Posterior cingulate gyrus (tissue), 11 donors: Measurements from ENCODE around the gene TSHZ2.
A peak's percentile ranks its signal among the peaks of the same experiment; 100 is the strongest.

Experiments used
- DNase-seq, 10 donors: peaks; one replicate each; pipeline versions ENCODE4 v3.0.0 to v3.0.0-alpha.2; 2020 to 2021; ENCODE audit warnings: mixed read lengths in 3 of 10
- intact Hi-C: fragments of 100-400 bp; cut with DNase I; formaldehyde crosslinking; loops from one replicate; pipeline ENCODE4 v1.15.1; 2023

TSHZ2 gene

DNA sequence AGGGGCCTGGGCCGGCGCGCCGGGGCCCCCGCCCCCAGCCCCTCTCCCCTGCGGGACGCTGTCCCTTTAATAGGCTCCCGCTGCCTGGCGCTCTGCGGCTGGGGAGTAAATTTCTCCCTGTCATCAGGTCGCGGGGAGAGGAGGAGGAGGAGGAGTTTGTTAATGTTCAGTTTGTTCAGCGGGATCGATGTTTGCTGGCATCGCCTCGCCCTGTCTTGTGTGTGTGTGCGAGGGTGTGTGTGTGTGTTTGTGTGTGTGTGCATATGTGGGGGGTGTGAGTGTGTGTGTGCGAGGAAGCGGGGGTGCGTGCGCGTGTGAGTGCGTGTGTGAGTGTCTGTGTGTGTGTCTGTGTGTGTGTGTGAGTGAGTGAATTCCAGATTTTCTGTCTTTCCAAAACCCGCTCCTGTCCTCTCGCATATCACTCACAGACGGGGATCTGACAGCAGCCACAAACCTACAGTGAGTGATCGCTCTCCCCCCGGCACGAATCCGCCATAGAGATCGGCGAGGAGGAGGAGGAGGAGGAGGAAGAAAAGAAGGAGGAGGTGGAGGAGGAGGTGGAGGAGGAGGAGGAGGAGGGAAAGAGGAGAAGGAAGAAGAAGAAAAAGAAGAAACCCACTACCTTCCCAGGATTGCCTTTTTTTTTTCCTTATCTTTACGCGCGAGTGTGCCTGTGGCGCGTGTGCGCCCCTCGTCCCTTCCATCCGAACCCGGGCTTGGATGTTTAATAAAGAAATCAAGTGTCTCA lies at the start of gene TSHZ2:
Gene TSHZ2, plus strand, starts transcription at position 169 of the 748 bp plus-strand sequence. CDS start 936 bp downstream, outside the sequence.
- intact Hi-C loops = no loop called here
- peak in 4 of 10 donors; percentile 10 to 78 (median 70) for DNase-seq

- no peak for DNase-seq
- intact Hi-C loops = no loop called here
Observed at GRCh38 chr20:52922436-52922835, 49.7 kb upstream of the TSHZ2 start.

DNA sequence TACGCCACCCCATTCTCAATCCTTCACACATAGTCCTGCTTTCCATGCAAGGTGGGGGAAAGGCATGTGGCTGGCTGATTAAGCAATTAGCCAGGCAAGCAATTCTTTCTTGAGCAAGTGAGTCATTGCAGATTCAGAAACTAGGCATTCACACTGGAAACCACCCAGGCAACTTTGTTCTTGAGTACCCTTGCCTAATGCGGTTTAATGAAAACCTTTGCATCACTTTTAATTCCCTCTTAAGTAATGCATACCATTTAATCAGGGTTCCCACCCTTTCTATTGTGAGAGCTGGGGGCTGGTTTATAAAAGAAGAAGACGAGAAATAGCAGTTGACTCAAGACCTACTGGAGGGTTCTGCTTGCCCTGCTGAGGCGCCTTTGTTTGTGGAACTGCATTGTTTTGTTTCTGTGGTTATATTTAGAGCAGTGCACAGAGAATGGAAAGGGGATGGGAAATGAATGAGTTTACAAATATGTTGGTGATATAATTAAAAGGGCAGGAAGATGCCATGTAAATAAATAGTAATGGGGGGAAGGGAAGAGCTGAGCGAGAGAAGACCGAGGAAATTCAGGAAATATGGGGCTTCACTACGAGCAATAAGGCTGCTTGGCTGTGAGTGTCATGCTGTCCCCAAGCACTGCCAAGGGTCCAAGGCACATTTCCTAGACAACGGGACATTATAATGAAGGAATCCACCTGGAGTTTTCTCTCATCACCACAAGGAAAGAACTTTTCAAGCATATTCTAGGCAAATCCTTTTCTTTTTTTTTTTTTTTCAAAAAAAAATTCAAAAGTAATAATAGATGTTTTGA lies 48.8 kb upstream of the TSHZ2 start:
- DNase-seq = no peak
- intact Hi-C loops = no loop called here

DNA sequence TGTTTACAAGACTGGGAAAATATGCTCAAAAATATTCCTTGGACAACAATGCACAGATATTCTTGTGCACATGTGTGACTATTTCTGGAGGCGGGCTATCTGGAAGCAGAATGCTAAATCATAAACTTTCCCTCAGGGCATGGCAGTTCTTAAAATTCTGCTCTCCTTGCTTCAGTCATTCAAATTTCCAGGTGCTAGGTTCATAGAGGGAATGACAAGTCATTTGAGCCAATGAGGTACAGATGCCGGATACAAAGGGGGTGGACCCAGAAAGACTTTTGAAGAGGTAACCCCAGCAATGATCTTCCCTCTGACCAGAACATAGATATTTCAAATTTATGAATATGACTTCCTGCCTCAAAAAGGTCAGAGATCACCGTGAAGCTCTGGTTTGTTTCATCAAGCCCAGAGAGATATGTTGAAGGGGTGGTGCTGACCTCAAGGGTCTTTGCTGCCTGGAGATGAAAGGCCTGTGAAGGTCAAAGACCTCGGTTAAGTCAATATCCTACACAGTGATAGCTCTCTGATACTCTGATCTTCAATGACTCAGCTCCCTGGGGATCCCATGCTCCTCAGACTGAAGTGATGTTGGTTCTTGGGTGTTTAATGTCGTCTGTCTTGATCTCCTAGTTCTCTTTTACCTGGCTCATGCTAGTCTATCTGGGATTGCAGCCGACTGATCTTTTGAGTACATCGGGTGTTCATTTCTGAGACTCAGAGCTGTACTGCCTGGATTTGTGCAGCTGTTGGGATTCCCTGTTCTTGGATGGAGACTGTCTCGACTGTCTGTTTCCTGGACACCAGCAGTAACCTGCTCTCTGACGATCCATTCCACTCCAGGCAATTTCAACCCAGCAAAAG lies 47.5 kb upstream of the TSHZ2 start:
- intact Hi-C loops = no loop called here
- no peak for DNase-seq

GRCh38 chr20:52926505-52926904 lies 45.7 kb upstream of the TSHZ2 start:
- no peak for DNase-seq
- intact Hi-C loops = no loop called here

GRCh38 chr20:52933867-52934266 lies 38.3 kb upstream of the TSHZ2 start:
- intact Hi-C loops = no loop called here
- DNase-seq = no peak

- no peak for DNase-seq
Observed at GRCh38 chr20:52936351-52937340, 35.5 kb upstream of the TSHZ2 start.

GRCh38 chr20:52937591-52938100 lies 34.5 kb upstream of the TSHZ2 start:
- no peak for DNase-seq
- intact Hi-C loops = no loop called here

More at GRCh38 chr20:52936351-52937340, 35.5 kb upstream of the TSHZ2 start:
- intact Hi-C loops = no loop called here

GRCh38 chr20:52939141-52939540 lies 33.0 kb upstream of the TSHZ2 start:
- DNase-seq = no peak
- intact Hi-C loops = no loop called here

DNA sequence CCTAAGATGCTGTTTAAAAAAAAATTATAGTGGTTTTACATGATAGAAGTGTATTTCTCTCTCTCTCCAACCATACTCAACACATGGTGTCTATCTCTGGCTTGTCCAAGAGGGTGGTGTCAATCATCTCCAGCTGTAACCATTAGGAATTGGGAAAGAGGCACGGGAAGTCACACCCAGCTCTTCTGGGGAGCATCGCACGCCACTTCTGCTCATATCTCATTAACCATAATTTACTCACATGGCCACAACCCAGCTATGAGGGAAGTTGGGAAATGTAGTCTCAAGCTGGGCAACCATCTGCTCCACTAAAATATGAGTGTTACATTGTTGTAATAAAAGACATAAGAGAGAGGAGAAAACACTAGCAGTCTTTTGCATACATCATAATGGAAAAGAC lies 30.4 kb upstream of the TSHZ2 start:
- intact Hi-C loops = no loop called here

GRCh38 chr20:52943185-52943841 lies 28.8 kb upstream of the TSHZ2 start:
- DNase-seq = no peak
- intact Hi-C loops = no loop called here

More for the DNA sequence above, 30.4 kb upstream of the TSHZ2 start:
- no peak for DNase-seq

GRCh38 chr20:52945268-52945667 lies 26.9 kb upstream of the TSHZ2 start:
- no peak for DNase-seq
- intact Hi-C loops = no loop called here

GRCh38 chr20:52945862-52946522 lies 26.2 kb upstream of the TSHZ2 start:
- intact Hi-C loops = no loop called here
- DNase-seq = no peak

GRCh38 chr20:52948491-52948890 lies 23.7 kb upstream of the TSHZ2 start:
- intact Hi-C loops = no loop called here
- DNase-seq = no peak

- intact Hi-C loops = no loop called here
- no peak for DNase-seq
Observed at GRCh38 chr20:52953020-52953419, 19.1 kb upstream of the TSHZ2 start.

- intact Hi-C loops = no loop called here
- DNase-seq = no peak
Observed at GRCh38 chr20:52954849-52955248, 17.3 kb upstream of the TSHZ2 start.

GRCh38 chr20:52958211-52958610 lies 13.9 kb upstream of the TSHZ2 start:
- intact Hi-C loops = no loop called here
- DNase-seq = no peak

- intact Hi-C loops = no loop called here
- DNase-seq = peak in 1 of 10 donors; percentile 13
Observed at GRCh38 chr20:52959125-52959524, 13.0 kb upstream of the TSHZ2 start.
